ENCODE data around the gene MEI1. TPM values are rescaled to one million over a fixed set of nuclear protein-coding genes. Genes with fewer than 3 reads are reported as not detected.

The MEI1 gene
- total RNA-seq, 1 experiment from 2014 or later, result 0.35 TPM

- no peak for TF ChIP-seq FOXK1 (CRISPR knock-in tag; IDR thresholded peaks at IDR 0.05)
Measured at GRCh38 chr22:41657709-41658108, 41.6 kb upstream of the MEI1 start (continued).

GRCh38 chr22:41658869-41659268 lies 40.4 kb upstream of the MEI1 start:
- ChIA-PET CTCF (interaction anchor here (1.7 kb wide), 1 partner anchor 8 kb away, joined by 4 read pairs; no protein-coding TSS in a partner anchor), POLR2A (no interaction called here)
- Mint-ChIP-seq H3K4me3 (no peak overlapping the region), H3K4me1 (no peaks in the 10 kb centered on the region), H3K27me3 (ENCODE audit: low read depth) (no peaks in the 10 kb centered on the region), H3K27ac (no peak overlapping the region), H3K9me3 (no peaks in the 10 kb centered on the region), H3K36me3 (peaks cover 70% of the 10 kb centered on the region)
- no peak for TF ChIP-seq FOXK1 (CRISPR knock-in tag; IDR thresholded peaks at IDR 0.05)
- TF ChIP-seq FOXP1 (CRISPR knock-in tag; IDR thresholded peaks at IDR 0.05; ENCODE audit: borderline replicate concordance), result no peak
- TF ChIP-seq MLX (CRISPR knock-in tag; IDR thresholded peaks at IDR 0.05), result no peak
- TF ChIP-seq ZNF416 (CRISPR knock-in tag; IDR thresholded peaks at IDR 0.05), result no peak
- ATAC-seq (no peak), DNase-seq (ENCODE audit: low spot score) (no peak)

GRCh38 chr22:41659941-41660340 lies 39.4 kb upstream of the MEI1 start:
- DNase-seq (ENCODE audit: low spot score) (no peak), ATAC-seq (no peak)
- Mint-ChIP-seq H3K9me3 (no peaks in the 10 kb centered on the region), H3K4me3 (no peak overlapping the region), H3K4me1 (no peaks in the 10 kb centered on the region), H3K27ac (no peak overlapping the region), H3K36me3 (peaks cover 63% of the 10 kb centered on the region), H3K27me3 (ENCODE audit: low read depth) (no peaks in the 10 kb centered on the region)
- POLR2A ChIA-PET, result interaction anchor here (0.5 to 0.6 kb wide), 2 partner anchors 362 to 848 kb away, joined by 3 to 5 read pairs; no protein-coding TSS in a partner anchor
- CTCF ChIA-PET, result no interaction called here
- no peak for TF ChIP-seq ZNF232 (CRISPR knock-in tag; IDR thresholded peaks at IDR 0.05)
- no peak for TF ChIP-seq CREM (CRISPR knock-in tag; IDR thresholded peaks at IDR 0.05)

GRCh38 chr22:41660416-41660815 lies 38.9 kb upstream of the MEI1 start:
- no peaks in the 10 kb centered on the region for H3K27me3 Mint-ChIP-seq (ENCODE audit: low read depth)
- no peaks in the 10 kb centered on the region for H3K9me3 Mint-ChIP-seq
- H3K4me1 Mint-ChIP-seq, result no peaks in the 10 kb centered on the region
- POLR2A ChIA-PET, result interaction anchor here (0.5 kb wide), 1 partner anchor 363 kb away, joined by 3 read pairs; no protein-coding TSS in a partner anchor
- DNase-seq (ENCODE audit: low spot score) (no peak), ATAC-seq (no peak)
- no peak overlapping the region for H3K4me3 Mint-ChIP-seq
- H3K27ac Mint-ChIP-seq, result no peak overlapping the region
- TF ChIP-seq ATF6 (CRISPR knock-in tag; IDR thresholded peaks at IDR 0.05) (no peak), SMAD4 (CRISPR knock-in tag; IDR thresholded peaks at IDR 0.05) (no peak), PREB (CRISPR knock-in tag; IDR thresholded peaks at IDR 0.05; ENCODE audit: borderline replicate concordance) (no peak), OVOL2 (CRISPR knock-in tag; IDR thresholded peaks at IDR 0.05; ENCODE audit: borderline replicate concordance) (no peak), ETV6 (CRISPR knock-in tag; IDR thresholded peaks at IDR 0.05) (no peak), GTF2I (CRISPR knock-in tag; conservative IDR thresholded peaks at IDR 0.05) (no peak), ESRRA (CRISPR knock-in tag; IDR thresholded peaks at IDR 0.05; ENCODE audit: borderline replicate concordance) (no peak), ZNF219 (CRISPR knock-in tag; IDR thresholded peaks at IDR 0.05; ENCODE audit: borderline replicate concordance) (no peak), JUN (CRISPR knock-in tag; IDR thresholded peaks at IDR 0.05) (no peak)
- peaks cover 59% of the 10 kb centered on the region for H3K36me3 Mint-ChIP-seq
- CTCF ChIA-PET, result no interaction called here

- Mint-ChIP-seq H3K9me3 (no peaks in the 10 kb centered on the region), H3K27me3 (ENCODE audit: low read depth) (no peaks in the 10 kb centered on the region), H3K27ac (no peak overlapping the region), H3K36me3 (peaks cover 54% of the 10 kb centered on the region), H3K4me1 (no peaks in the 10 kb centered on the region), H3K4me3 (no peak overlapping the region)
- no peak for DNase-seq (ENCODE audit: low spot score)
- ATAC-seq, result no peak
- ChIA-PET CTCF (no interaction called here), POLR2A (no interaction called here)
- TF ChIP-seq TCF7 (CRISPR knock-in tag; IDR thresholded peaks at IDR 0.05; ENCODE audit: low read depth) (no peak), GRHL2 (CRISPR knock-in tag; IDR thresholded peaks at IDR 0.05; ENCODE audit: insufficient replicate concordance, severe bottlenecking) (no peak), ZNF121 (CRISPR knock-in tag; IDR thresholded peaks at IDR 0.05) (no peak), MXD4 (CRISPR knock-in tag; IDR thresholded peaks at IDR 0.05; ENCODE audit: borderline replicate concordance) (no peak), HMGA2 (CRISPR knock-in tag; IDR thresholded peaks at IDR 0.05) (no peak), ZNF532 (CRISPR knock-in tag; IDR thresholded peaks at IDR 0.05; ENCODE audit: borderline replicate concordance) (no peak)
Measured at GRCh38 chr22:41661088-41661487, 38.2 kb upstream of the MEI1 start.

Measured in WTC11 (cell line).